Hematopoietic multipotent progenitor cell treated with erythropoietin and hydrocortisone succinate and interleukin-3 and kit ligand, for 17 days (in vitro differentiated cells): ENCODE measurements around the gene NUP188.
A peak's percentile ranks its signal among the peaks of the same experiment; 100 is the strongest.
"Not testable (repeated sequence)": the region's sequence is repeated elsewhere in the genome, so short reads cannot be mapped to it uniquely, and the experiment has no call there.

Experiments
- DNase-seq: peaks from one replicate; pipeline ENCODE4 v3.0.0-alpha.2; 2015; ENCODE audit warnings: low spot score

NUP188 gene

DNA sequence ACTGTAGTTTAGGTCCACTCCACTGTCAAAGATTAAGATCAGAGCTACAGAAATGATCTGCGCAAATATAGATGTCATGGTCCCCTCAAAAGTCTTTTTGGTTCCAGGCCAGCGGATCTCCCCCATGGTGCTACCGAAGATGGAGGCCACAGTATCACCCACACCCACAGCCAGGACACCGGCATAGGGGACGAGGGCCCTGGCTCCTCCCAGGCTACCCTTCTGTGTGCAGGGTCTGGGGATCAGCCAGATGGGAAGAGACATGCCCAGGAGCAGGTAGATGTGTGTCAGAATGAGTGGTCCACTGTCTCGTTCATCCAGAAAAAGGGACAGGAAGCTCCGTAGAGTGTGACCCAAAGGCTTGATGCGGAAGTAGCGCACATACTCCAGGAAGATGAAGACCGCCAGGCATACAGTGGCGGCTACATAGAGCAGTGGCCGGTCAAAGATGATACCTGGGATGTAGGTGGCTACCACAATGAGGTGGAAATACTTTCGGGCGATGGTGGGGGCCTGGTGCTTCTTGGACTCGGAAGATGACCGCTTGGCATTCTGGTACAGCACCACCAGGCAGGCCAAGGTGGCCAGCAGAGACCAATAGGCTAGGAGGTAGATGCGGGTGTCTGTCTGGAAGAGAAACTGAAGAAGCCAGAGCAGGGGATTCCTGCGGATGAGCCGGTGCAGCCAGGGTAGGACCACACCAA, 1.5 kb upstream of the NUP188 start:
- DNase-seq = no peak

DNA sequence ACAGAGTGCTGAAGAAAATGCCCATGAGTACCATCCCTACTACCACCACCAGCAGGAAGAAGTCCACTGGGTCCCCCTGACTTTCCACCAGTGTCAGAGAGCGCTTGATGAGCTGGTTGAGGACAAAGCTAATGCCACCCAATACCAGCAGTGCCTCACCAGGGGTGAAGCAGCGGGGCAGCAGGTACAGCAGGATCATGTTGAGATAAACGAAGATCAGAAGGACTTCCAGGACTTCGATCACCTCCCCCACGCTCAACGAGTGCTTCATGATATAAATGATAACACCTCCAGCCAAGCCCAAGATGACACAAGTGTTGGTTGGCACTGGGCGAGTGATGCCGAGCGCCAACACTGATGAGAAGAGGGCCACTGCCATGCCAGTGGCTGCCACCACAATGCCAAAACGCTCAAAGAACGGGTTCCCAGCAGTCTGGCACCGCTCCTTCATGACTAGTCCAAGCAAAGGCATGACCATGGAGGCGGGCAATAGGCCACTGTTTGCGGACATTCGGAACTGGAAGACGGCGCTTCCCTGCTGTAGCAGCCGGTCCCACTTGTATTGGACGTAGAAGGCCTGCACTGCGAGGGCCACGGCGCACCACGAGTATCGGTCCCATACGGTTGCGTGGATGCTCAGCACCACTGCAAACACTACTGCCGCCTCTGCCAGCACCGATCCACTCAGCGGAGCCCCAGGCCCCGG, 775 bp upstream of the NUP188 start:
- peak; percentile 33 for DNase-seq

- no peak for DNase-seq
Measured at GRCh38 chr9:128947277-128947526, 297 bp upstream of the NUP188 start.

- DNase-seq = not testable (repeated sequence)
Measured at GRCh38 chr9:128961403-128961802, 13.9 kb downstream of the NUP188 start.

DNA sequence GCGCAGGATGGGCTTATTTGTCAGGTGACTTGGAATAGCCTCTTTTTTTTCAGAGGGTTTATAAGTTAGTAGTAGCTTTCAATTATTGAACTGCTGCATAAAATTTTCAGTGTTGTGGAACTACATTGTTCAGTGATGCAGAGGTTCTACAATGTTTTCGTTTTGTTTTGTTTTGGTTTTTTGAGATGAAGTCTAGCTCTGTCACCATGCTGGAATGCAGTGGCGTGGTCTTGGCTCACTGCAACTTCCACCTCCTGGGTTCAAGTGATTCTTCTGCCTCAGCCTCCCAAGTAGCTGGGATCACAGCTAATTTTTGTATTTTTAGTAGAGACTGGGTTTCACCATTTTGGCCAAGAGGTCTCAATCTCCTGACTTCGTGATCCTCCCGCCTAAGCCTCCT, 22.0 kb downstream of the NUP188 start:
- no peak for DNase-seq

- no peak for DNase-seq
Measured at GRCh38 chr9:128972956-128973355, 25.5 kb downstream of the NUP188 start.

GRCh38 chr9:128979111-128979510, 31.6 kb downstream of the NUP188 start:
- DNase-seq = no peak

DNA sequence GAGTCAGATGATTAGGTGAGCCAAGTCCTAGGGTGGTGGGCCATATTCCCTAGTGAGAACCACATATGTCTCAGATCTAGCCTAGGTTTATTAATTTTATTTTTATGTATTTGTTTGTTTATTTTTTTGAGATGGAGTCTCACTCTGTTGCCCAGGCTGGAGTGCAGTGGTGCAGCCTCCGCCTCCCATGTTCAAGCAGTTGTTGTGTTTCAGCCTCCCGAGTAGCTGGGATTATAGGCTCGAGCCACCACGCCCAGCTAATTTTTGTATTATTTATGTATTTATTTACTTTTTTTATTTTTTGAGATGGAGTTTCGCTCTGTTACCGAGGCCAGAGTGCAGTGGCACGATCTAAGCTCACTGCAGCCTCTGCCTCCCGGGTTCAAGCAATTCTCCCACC, 36.0 kb downstream of the NUP188 start:
- DNase-seq = no peak

- no peak for DNase-seq
Measured at GRCh38 chr9:128986671-128987070, 39.2 kb downstream of the NUP188 start.

GRCh38 chr9:128987805-128988204, 40.3 kb downstream of the NUP188 start:
- no peak for DNase-seq

DNA sequence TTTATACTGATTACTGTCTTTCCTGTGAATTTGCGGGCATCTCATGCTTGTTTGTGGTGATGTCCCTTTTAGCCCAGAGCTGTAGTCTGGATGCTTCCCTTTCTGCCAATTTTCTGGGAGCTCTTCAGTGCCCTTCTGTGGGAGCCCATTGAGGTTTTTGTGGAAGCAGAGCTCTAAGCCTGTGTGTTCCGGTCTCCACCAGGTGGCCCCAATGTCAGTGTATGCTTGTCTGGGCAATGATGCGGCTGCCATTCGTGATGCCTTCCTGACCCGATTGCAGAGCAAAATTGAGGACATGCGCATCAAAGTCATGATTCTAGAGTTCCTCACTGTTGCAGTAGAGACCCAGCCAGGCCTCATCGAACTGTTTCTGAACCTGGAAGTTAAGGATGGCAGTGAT, 45.5 kb downstream of the NUP188 start:
- peak; percentile 49 for DNase-seq

- no peak for DNase-seq
Measured at GRCh38 chr9:128995791-128996190, 48.3 kb downstream of the NUP188 start.

DNA sequence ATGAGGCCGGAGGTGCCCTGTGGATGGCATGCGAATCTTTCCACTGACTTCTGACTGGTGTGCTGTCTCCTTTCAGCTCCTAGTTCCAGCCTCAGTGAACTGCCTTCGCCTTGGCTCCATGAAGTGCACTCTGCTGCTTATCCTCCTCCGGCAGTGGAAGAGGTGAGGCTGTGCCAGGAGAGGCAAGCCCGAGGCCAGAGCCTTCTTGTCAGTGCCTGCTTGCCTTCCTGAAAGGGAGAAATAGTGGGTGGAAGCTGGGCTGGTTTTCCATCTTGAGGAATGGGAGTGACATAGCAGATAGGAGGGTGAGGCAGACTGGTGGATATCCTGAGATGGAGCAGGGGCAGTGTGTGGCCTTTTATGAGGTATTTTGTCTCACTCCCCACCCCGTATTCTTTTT, 51.0 kb downstream of the NUP188 start:
- no peak for DNase-seq

DNA sequence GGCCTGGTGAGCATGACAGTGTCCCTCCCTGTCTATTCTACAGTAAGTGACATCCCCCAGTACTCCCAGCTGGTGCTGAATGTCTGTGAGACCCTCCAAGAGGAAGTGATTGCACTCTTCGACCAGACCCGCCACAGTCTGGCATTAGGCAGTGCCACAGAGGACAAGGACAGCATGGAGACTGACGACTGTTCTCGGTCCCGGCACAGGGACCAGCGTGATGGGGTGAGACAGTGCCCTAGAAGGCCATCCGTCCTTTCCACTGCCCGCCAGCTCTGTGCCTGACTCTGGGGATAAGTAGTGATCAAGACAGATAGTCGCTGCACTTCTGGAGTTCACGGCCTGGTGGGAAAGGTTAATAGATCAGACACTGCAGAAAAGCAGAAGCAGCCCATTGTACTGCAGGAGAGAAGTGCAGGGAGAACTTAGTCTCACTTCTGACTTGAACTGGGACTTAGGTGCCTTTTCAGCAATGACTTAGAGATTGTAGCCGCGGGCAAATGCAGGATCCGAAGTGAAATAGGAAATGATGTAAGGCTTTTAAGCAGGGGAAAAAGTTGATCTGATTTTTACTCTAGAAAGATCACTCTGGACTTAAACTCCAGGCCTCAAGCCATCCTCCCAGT, 52.2 kb downstream of the NUP188 start:
- DNase-seq = no peak

- DNase-seq = no peak
Measured at GRCh38 chr9:129001504-129002325, 54.2 kb downstream of the NUP188 start.

GRCh38 chr9:129002992-129003391, 55.5 kb downstream of the NUP188 start:
- DNase-seq = no peak

DNA sequence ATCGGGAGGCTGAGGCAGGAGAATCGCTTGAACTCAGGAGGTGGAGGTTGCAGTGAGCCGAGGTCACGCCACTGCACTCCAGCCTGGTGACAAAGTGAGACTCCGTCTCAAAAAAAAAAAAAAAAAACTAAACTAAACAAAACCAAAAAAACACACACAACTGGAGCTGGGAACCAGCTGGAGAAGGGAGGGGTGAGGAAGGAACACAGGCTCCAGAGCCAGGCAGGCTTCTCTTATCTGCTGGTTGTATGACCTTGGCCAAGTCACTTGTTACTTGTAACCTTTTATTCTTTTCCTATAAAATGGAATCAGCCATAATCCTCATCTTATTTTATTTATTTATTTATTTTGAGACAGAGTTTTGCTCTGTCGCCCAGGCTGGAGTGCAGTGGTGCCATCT, 56.7 kb downstream of the NUP188 start:
- DNase-seq = not testable (repeated sequence)

- no peak for DNase-seq
Measured at GRCh38 chr9:129005336-129005997, 58.0 kb downstream of the NUP188 start.

- DNase-seq = peak; percentile 82
Measured at GRCh38 chr9:129006328-129007034, 59.0 kb downstream of the NUP188 start.

- no peak for DNase-seq
Measured at GRCh38 chr9:129007035-129007765, 59.7 kb downstream of the NUP188 start.
